Amniotic stem cell (primary cell): ENCODE data around the gene KLK11.
"Not testable (repeated sequence)": the region's sequence is repeated elsewhere in the genome, so short reads cannot be mapped to it uniquely, and the experiment has no call there.

Source experiments
- DNase-seq: peaks from one replicate; lab custom pipeline; 2025; lab: John Stamatoyannopoulos, UW

The KLK11 gene

DNA sequence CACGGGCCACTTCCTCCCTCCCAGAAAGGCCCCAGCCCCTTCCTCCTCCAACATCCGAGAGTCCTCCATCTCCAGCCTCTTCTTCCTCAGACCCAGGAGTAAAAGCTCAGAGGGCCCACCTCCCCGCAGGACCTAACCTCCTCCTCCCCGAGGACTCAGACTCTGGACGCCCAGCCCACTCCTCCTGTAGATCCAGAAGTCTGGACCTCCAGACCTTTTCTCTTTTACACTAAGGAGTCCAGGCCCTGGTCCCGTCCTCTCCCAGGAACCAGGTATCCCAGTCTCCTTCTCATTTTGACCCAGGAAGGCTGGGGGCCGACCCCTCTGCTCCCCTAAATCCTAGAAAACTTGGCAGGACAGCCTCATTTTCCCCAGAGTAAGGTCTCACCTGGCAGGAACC, 23.1 kb downstream of the KLK11 start:
- no peak for DNase-seq

DNA sequence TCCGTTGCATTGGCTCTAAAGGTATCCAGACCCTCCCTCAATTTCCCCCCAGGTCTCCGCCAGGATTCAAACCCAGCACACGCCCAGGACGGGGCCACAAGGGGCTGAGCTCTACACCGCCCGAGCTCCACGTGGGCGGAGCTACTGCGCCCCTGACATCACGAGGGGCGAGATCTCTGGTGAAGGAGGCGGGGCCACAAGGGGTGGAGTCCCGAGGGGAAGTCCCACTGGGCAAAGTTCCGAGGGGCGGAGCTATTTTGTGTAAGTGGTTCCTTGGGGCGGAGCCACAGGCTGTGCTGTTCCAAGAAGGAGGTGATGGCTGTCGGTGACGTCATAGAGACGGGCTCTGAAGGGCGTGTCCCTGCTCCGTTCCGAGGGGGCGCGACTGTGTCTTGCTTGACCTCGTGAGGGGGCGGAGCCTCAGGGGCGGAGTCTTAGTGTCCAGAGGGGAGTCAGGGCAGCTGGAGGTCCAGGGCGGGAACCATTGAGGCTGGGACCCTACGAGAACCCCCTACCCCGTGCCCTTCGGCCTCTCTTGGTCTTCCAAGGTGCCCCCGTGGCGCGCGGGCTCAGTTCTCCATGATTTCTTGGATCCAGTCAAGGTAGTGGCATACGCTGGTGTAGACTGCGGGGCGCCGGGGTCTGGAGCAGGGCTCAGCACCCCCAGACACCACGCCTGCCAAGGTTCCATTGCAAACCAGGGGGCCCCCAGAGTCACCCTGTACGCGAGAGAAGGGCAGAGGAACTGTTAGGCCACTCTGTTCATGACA, 23.7 kb downstream of the KLK11 start:
- no peak for DNase-seq

DNA sequence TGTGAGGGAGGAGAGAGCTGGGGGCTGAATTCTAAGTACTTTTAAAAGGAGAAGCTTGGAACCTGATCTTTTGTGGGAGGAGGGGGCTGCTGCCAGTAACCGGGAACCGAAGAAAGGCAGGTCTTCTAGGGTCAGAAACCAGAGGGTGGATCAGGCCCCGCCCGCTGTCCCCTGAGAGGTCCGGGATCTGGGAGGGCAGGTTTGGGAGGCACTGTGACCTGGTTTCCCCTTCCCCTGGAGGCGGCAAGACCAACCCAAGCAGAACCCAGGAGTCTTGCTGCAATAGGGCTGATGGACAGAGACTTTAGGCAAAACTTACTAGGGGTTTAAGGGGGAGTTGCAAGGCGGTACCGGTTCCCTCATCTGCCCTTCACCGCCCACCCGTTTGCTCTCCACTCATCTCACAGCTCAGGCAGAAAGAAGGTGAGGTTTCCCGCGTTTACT, 24.3 kb downstream of the KLK11 start:
- no peak for DNase-seq

DNA sequence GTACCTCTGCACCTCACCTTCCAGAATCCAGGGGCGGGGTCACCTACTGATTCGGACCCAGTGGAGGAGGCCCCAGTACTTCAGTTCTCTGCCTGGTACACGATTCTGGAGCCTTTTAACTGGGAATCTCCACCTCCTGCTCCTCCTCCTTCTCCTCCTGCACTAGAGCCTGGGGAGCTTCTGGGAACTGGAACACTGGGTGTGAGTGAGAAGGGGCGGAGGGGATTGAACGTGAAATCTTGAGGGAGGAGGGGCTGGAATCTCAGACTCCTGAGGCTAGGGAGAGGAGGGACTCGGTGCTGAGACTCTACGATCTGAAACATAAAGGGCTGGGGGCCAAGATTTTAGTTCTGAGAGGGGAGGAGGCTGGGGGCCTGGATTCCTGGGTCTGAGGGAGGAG, 24.9 kb downstream of the KLK11 start, which contains the start of gene KLK8:
Gene KLK8 (minus strand): TSS at position 90 of the 400 bp plus-strand sequence. CDS start 437 bp downstream, outside the sequence.
- DNase-seq, result no peak

DNA sequence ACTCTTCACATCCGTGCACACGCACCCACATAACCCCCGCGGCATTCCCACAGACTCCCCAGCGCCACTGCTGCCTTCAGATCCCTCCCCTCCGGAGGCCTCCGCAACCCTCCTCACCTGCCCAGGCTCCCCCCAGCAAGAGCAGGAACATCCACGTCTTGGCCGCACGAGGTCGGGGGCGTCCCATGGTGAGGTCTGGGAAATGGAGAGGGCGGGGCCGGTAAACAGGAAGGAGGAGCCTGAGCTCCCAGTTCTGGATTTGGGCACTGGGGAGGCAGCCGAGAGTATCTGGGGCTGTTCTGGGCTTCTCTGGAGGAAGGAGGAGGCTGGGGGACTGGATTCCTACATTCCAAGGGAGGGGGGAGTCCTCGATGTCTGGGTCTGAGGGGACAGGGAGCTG, 25.4 kb downstream of the KLK11 start:
- DNase-seq, result no peak

DNA sequence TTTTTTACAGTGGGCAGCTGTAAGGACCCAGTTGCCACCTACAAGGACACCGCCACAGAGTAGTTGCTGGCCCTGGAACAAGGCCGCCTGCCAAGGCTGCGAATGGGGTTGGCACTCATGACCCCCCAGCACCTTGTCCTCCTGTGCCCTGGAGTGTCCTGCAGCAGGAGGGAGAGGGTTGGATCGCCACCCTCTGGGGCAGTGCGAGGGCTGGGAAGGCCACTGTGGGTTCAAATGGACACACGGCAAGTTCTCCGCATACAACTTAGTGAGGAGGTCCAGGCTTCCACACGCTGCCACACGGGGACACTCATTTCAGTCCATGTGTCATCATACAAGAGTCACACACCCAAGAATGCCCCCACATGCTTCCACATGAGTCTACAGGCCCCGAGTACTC, 26.0 kb downstream of the KLK11 start:
- DNase-seq, result no peak

DNA sequence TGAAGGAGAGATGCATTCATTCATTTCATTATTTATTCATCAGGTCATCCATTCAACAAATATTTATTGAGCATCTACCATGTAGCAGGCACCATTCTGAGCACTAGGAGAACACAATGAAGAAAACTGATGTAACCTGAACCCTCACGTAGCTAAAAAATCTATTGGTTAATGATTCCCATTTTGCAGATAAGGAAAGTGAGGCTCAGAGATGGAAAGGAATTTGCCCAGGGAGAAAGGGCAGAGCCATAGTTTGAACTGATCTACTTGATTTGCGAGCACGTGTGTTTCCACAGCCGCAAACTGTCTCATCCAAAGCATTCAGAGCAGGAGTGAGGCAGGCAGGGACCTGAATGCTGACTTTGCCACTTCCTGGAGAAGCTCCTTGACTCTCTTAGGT, 27.7 kb downstream of the KLK11 start:
- no peak for DNase-seq

DNA sequence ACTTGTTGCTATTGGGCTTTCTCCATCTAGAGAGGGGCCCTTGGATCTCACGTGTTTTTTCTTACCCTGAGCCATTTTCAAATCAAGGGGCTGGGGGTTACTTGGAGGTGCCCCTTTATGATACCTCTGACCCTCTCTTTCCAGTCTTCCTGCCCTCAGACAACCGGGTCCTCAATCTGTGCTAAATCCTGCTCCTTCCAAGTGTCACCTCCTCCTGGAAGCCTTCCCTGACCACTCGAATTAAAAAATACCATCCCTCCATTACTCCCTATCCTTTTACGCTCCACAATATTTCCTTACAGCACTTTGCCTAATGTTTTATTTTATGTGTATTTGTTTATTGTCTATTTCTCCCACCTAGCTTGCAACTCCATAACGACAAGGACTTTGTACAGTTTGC, 28.4 kb downstream of the KLK11 start:
- no peak for DNase-seq

DNA sequence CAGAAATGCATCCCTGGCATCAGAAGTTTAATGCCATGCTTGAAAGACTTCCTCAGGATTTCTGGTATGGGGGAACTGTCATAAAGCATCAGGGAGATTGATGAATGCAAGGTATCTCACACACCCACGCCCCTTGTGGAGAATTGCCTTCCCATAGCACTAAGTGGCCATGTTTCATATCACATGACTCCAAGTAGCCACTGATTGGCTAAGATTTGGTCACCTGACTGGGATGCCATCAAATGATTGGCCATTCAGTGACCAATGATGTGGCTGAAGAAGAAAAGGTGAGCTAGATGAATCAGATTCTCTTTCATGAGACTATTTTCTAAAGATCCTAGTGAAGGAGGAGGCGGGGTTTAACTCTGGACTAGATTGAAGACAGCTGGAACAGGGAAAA, 32.3 kb downstream of the KLK11 start:
- no peak for DNase-seq

DNA sequence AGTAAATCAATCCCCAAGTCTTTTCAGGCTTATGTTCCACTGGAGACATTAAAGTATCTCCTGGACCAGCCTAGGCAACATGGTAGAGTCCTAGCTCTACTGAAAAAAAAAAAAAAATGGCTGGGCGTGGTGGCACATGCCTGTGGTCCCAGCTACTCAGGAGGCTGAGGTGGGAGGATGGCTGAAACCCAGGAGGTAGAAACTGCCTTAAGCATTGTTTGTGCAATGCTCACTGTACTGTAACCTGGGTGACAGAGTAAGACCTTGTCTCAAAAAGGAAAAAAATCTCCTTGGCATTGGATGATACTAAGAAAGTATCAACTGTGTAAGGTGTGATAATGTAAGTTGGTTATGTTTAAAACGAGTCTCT, 33.8 kb downstream of the KLK11 start:
- DNase-seq, result no peak

DNA sequence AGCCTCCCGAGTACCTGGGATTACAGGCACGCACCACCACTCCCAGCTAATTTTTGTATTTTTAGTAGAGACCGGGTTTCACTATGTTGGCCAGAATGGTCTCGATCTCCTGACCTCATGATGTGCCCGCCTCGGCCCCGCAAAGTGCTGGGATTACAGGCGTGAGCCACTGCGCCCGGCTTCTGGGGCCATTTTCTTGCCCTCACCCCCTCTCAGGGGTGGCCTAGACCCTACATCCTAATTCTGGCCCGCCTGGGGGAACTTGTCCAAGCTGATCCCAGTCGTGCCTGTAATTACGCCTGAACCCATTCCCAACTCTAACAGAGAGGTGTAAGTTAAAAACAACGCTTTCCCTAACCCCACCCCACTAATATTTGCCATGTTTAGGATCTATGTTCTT, 42.0 kb downstream of the KLK11 start:
- not testable (repeated sequence) for DNase-seq

DNA sequence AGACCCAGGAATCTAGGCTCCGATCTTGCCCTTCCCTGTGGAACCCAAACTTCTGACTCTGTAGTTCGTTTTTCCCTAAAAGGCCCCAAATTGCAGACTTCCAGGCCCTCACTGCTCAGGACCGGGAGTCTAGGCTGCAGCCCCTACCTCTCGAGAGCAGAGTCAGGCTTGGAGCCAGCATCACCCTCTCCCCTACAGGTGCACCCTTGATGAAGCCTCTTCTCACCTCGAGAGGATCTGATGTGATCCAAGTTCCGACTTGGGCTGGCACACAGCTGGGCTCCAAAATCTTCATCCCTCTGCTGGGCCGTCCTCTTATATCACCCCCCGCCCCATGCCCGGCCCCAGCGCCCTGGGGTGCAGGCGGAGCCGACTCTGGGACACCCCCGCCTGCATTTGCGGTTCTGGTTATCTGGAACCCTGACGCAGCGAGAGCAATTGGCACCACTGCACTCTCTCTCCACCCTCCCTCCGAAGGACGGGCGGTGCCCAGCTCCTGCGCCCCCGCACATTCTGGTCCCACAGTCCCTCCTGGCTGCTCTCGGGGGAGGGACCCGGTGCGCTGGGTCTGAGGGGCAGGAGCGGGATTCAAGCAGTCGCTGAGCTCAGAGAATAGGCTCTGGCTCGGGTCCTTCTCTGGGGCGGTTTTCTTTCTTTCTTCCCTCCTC, 42.7 kb downstream of the KLK11 start, which contains the start of gene KLK7:
Gene KLK7 (minus strand): TSS at position 293 of the 668 bp plus-strand sequence. CDS start 1,518 bp downstream, outside the sequence.
- DNase-seq, result no peak

DNA sequence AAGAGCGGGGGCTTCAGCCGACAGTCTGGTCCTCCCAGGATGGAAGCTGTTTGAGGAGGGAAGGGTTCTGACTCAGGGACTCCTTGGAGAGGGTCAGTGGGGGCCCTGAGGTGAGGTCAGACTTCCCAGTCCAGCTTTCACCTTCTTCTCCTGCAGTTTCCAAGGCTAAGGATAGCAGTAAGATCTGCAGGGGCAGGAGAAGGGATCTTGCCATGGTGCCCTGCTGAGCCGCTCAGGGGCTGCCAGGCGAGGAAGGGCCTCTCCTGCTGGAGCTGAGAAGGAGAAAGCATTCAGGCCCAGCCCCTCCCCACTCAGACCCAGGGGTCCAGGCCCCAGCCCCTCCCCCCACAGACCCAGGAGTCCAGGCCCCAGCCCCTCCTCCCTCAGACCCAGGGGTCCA, 44.2 kb downstream of the KLK11 start:
- no peak for DNase-seq

DNA sequence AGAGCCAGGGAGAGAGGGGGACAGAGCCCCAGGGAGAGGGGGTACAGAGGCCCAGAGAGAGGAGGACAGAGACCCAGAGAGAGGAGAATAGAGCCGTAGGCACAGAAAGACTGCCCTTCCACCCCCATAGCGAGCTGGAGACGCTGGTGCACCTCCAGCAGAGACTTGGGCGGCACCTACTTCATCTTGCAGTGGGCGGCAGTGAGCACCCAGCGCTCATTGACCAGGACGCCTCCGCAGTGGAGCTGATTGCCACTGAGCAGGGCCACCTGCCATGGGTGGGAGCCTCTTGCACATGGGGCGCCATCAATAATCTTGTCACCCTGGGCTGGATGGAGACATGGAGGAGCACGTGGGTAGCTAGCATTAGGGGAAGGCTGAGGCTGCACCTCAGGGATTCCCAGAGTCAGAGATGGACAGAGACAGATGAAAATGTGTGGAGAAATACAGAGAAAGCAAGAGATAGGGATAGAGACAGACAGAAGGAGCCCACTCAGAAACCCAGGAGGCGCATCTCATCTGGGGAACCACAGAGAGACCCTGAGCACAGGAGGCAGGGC, 44.7 kb downstream of the KLK11 start:
- DNase-seq, result no peak

DNA sequence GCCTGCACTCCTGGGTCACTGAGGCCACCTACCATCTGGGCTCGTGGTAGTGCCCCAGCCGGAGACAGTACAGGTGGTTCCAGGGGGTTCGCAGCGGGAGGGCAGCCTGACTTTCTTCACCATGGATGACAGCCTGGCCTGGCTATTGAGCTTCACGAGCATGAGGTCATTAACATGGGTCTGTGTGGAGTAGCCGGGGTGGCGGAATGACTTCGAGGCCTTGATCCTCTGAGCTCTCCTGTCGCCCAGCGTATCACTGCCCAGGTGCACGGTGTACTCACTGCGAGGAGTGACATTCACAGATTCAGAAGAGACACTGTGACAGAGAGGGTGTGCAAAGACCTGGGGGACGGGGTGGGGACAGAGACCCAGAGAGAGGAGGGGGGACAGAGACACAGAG, 46.2 kb downstream of the KLK11 start:
- DNase-seq, result no peak

DNA sequence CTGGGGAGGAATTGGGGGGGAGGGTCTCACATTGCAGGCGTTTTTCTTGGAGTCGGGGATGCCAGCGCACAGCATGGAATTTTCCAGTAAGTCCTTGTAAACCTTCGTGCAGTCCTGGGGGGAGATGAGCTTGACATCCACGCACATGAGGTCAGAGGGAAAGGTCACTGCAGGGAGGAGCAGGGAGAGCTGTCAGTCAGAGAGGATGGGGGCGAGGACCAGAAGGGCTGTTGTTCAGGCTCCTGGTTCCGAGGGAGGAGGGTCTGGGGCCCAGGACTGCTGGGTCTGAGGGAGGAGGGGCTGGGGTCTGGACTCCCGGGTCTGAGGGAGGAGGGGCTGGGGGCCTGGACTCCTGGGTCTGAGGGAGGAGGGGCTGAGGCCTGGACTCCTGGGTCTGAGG, 46.7 kb downstream of the KLK11 start:
- no peak for DNase-seq

DNA sequence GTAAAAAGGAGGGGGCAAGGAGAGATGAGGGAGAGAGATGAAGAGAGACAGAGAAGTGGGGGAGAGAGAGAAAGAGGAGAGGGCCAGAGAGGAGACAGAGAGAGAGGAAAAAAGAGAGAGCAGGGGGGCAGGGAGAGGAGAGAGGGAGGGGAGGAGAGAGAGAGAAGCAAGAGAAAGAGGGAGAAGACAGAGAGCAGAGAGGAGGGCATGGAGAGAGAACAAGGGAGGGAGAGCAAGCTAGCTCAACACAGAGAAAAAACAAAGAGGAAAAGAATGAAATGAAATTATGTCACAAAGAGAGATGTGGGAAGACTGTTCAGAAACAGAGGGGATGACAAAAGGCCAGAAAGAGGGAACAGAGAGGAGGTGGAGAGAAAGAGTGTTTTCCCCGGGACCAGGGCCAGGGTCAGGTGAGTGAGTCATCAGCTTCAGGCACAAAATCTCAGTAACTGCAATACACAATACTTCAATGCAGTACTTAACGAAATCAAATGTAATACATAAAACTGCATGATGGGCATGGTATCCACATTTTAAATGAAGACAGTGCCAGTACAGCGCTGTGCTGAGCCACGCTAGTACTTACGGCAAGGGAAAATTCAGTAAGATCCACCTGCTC, 47.5 kb downstream of the KLK11 start:
- no peak for DNase-seq

DNA sequence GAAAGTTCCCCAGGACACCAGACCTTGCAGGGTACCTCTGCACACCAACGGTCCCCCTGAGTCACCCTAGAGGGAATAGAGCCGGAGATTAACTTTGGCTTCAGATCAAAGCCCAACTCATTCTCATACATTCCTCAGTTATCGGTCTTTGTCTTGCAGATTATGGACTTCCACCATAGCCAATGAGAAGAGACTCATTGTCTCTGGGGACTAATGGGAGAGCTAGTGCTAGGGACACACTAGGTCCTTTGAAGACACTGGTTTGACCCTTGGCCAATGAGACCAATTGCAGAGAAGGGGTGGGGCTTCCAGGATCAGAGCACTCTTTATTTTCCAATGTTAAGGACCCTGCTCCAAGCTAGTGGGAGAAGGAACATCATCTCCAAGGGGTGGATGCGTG, 48.8 kb downstream of the KLK11 start:
- no peak for DNase-seq

DNA sequence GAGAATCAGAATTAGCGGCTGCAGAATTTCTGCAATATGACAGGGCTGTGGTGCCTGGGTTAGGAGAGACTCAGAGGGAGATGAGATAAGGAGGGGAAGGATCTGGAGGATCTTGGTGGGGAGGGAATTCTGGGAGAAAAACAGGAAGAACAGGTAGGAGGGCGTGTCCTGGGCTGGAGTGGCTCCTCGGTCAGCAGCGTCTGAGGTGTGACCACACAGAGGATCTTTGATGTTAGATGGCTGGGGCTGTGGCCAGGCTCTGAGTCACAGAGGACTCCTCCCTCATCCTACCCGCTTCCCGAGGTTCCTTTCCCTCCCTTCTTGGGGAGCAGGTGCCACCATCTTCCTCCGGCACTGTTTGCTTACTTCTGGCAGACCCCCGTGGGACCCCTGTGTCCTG, 50.6 kb downstream of the KLK11 start:
- DNase-seq, result no peak

DNA sequence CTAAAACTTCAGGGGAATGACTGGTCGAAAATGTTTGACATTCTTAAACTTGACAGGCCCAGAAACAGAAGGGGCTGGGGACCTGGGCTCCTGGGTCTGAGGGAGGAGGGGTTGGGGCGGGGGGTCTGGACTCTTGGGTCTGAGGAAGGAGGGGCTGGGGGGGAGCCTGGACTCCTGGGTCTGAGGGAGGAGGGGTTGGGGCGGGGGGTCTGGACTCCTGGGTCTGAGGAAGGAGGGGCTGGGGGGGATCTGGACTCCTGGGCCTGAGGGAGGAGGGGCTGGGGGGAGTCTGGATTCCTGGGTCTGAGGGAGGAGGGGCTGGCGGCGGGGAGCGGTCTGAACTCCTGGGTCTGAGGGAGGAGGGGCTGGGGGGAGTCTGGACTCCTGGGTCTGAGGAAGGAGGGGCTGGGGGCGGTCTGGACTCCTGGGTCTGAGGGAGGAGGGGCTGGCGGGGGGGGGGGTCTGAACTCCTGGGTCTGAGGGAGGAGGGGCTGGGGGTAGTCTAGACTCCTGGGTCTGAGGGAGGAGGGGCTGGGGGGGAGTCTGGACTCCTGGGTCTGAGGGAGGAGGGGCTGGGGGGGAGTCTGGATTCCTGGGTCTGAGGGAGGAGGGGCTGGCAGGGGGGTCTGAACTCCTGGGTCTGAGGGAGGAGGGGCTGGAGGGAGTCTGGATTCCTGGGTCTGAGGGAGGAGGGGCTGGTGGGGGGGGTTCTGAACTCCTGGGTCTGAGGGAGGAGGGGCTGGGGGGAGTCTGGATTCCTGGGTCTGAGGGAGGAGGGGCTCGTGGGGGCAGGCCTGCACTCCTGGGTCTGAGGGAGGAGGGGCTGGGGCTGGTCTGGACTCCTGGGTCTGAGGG, 51.5 kb downstream of the KLK11 start:
- no peak for DNase-seq

DNA sequence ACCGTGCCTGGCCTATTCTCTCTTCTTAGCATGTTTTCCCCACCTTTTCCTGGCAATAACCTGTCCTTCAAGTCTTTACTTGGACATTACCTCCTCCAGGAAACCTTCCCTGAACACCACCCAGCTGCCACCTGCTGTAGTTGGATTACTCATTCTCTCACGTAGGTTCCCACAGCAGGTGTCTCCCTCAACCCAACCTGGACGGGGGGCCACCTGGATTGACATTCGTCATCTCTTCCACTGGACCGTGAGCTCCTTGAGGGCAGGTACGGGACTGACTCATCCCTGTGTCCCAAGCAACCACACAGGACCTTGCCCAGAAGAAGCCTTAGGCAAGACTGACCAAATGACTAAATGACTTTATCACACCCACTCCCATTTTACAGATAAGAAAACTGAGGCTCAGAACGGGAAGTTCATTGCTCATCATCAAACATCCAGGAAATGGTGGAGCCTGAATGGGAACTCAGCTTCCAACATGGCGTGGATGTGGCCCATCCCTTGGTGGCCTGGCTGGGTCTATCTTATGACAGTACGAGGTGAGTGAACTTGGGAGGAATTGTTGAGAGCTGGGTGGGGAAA, 53.5 kb downstream of the KLK11 start:
- no peak for DNase-seq
